IMR-90 (cell line): Measurements from ENCODE around the gene ATF6B. TPM values are rescaled to one million over a fixed set of nuclear protein-coding genes. Genes with fewer than 3 reads are reported as not detected.

Experiments used
- ATAC-seq: fragments of 200-7000 bp; cut with Tn5 transposase; 2 replicates; pipeline ENCODE4 v1.9.1; 2020; ENCODE audit warnings: low read depth, mild to moderate bottlenecking, moderate library complexity
- BruUV-seq: library from RNA; stranded (reverse); fragments of 400-500 nt; replicated peaks from 2 replicates; lab custom pipeline; 2021; lab: Mats Ljungman, UMichigan
- CTCF ChIA-PET: fragments of 300-600 bp; formaldehyde crosslinking; extraction: SDS; loops from one replicate; lab custom pipeline; 2021; ENCODE audit warnings: antibody characterized with exemption; lab: Yijun Ruan, JAX
- POLR2A ChIA-PET: fragments of 300-600 bp; sonication (Branson Sonifier 250); formaldehyde crosslinking; loops from one replicate; lab custom pipeline; 2022; ENCODE audit warnings: antibody characterized with exemption; ENCODE audit not compliant: unreplicated experiment; lab: Charles Lee
- DNase-seq: peaks from one replicate; pipeline ENCODE4 v3.0.0; 2013
- H2AFZ ChIP-seq: replicated peaks from 2 replicates; pipeline ENCODE3; 2013; ENCODE audit warnings: low read length, mild to moderate bottlenecking; ENCODE audit not compliant: poor library complexity
- H2AK5ac ChIP-seq: 2 replicates; pipeline ENCODE4 v1.6.1; 2013; ENCODE audit warnings: low read depth, low read length, inconsistent platforms
- H2AK9ac ChIP-seq: replicated peaks from 2 replicates; pipeline ENCODE3; 2013; ENCODE audit warnings: mild to moderate bottlenecking, low read depth, low read length, moderate library complexity; ENCODE audit not compliant: poor library complexity
- H2BK120ac ChIP-seq: 2 replicates; pipeline ENCODE4 v1.6.1; 2013; ENCODE audit warnings: low read depth, low read length, inconsistent platforms
- H2BK15ac ChIP-seq: 3 replicates; pipeline ENCODE4 v1.6.1; 2013; ENCODE audit warnings: low read depth, low read length, inconsistent platforms
- H2BK20ac ChIP-seq: 2 replicates; pipeline ENCODE4 v1.6.1; 2013; ENCODE audit warnings: low read depth, mild to moderate bottlenecking, inconsistent platforms, low read length, moderate library complexity
- H2BK5ac ChIP-seq: 2 replicates; pipeline ENCODE4 v1.6.1; 2013; ENCODE audit warnings: mild to moderate bottlenecking, low read depth, low read length, inconsistent platforms; ENCODE audit not compliant: poor library complexity, severe bottlenecking
- H3K14ac ChIP-seq: replicated peaks from 2 replicates; pipeline ENCODE4 v1.6.1; 2013; ENCODE audit warnings: low read depth, low read length, inconsistent platforms
- H3K18ac ChIP-seq: 2 replicates; pipeline ENCODE4 v1.6.1; 2013; ENCODE audit warnings: low read depth, low read length, control low read depth
- H3K23ac ChIP-seq: 2 replicates; pipeline ENCODE4 v1.6.1; 2013; ENCODE audit warnings: low read depth, low read length, inconsistent platforms
- H3K27ac ChIP-seq: 2 replicates; pipeline ENCODE4 v1.5.1; 2013; ENCODE audit warnings: mild to moderate bottlenecking, control low read depth, low read length; ENCODE audit not compliant: insufficient read depth
- H3K27me3 ChIP-seq: 2 replicates; pipeline ENCODE4 v1.6.1; 2013; ENCODE audit warnings: low read length; ENCODE audit not compliant: control insufficient read depth, insufficient read depth
- H3K36me3 ChIP-seq: 2 replicates; pipeline ENCODE4 v1.6.1; 2013; ENCODE audit warnings: low read length, mixed read lengths; ENCODE audit not compliant: control insufficient read depth, insufficient read depth
- H3K4ac ChIP-seq: 2 replicates; pipeline ENCODE4 v1.6.1; 2013; ENCODE audit warnings: low read depth, low read length, inconsistent platforms
- H3K4me1 ChIP-seq: 2 replicates; pipeline ENCODE4 v1.6.1; 2013; ENCODE audit warnings: low read length, mixed read lengths; ENCODE audit not compliant: control insufficient read depth, insufficient read depth
- H3K4me2 ChIP-seq: 2 replicates; pipeline ENCODE4 v1.6.1; 2013; ENCODE audit warnings: low read depth, mild to moderate bottlenecking, control low read depth, low read length, moderate library complexity
- H3K4me3 ChIP-seq: 2 replicates; pipeline ENCODE4 v1.5.1; 2013; ENCODE audit warnings: low read depth, mild to moderate bottlenecking, control low read depth, low read length, moderate library complexity; ENCODE audit not compliant: insufficient read depth
- H3K56ac ChIP-seq: 2 replicates; pipeline ENCODE4 v1.6.1; 2013; ENCODE audit warnings: low read length, inconsistent platforms; ENCODE audit not compliant: insufficient read depth; ENCODE audit errors: extremely low read depth
- H3K79me1 ChIP-seq, 2 experiments: 2 replicates each; pipeline ENCODE4 v1.6.1; 2013; ENCODE audit warnings: low read length in 2 of 2, inconsistent platforms in 1 of 2, low read depth in 1 of 2
- H3K9ac ChIP-seq: 2 replicates; pipeline ENCODE4 v1.6.1; 2013; ENCODE audit warnings: low read depth, low read length, control low read depth
- H3K9me1 ChIP-seq: 2 replicates; pipeline ENCODE4 v1.6.1; 2013; ENCODE audit warnings: low read length, inconsistent platforms; ENCODE audit not compliant: insufficient read depth
- H3K9me3 ChIP-seq: 2 replicates; pipeline ENCODE4 v1.6.1; 2013; ENCODE audit warnings: low read length; ENCODE audit not compliant: control insufficient read depth, insufficient read depth
- H4K20me1 ChIP-seq: 2 replicates; pipeline ENCODE4 v1.6.1; 2013; ENCODE audit warnings: low read length, inconsistent platforms; ENCODE audit not compliant: insufficient read depth
- H4K5ac ChIP-seq: 2 replicates; pipeline ENCODE4 v1.6.1; 2013; ENCODE audit warnings: mild to moderate bottlenecking, low read depth, low read length, control low read depth
- H4K8ac ChIP-seq, 2 experiments: 2 replicates each; pipeline ENCODE4 v1.6.1; 2013; ENCODE audit warnings: low read depth in 2 of 2, low read length in 2 of 2, control low read depth in 1 of 2, inconsistent platforms in 1 of 2
- H4K91ac ChIP-seq: 2 replicates; pipeline ENCODE4 v1.6.1; 2013; ENCODE audit warnings: low read depth, low read length, inconsistent platforms; ENCODE audit not compliant: insufficient read depth
- BHLHE40 ChIP-seq: fragments of 150-350 bp; IDR thresholded peaks from 2 replicates; pipeline ENCODE4 v1.6.1; 2016; ENCODE audit warnings: mild to moderate bottlenecking, low read depth, low read length
- CTCF ChIP-seq: conservative IDR thresholded peaks from 2 replicates; pipeline ENCODE4 v1.5.1; 2012; ENCODE audit warnings: mild to moderate bottlenecking, low read depth, low read length, improper control_type of control experiment
- ELK1 ChIP-seq: fragments of 150-350 bp; IDR thresholded peaks from 2 replicates; pipeline ENCODE4 v1.6.1; 2016; ENCODE audit warnings: low read depth, mild to moderate bottlenecking, low read length, moderate library complexity, borderline replicate concordance
- FOS ChIP-seq: fragments of 150-350 bp; IDR thresholded peaks from 2 replicates; pipeline ENCODE4 v1.6.1; 2016; ENCODE audit warnings: low read depth, low read length
- MAZ ChIP-seq: IDR thresholded peaks from 2 replicates; pipeline ENCODE4 v1.6.1; 2012; ENCODE audit warnings: low read depth, mild to moderate bottlenecking, low read length, improper control_type of control experiment, moderate library complexity, borderline replicate concordance
- RCOR1 ChIP-seq: IDR thresholded peaks from 2 replicates; pipeline ENCODE4 v1.6.1; 2012; ENCODE audit warnings: mild to moderate bottlenecking, low read length, improper control_type of control experiment; ENCODE audit not compliant: insufficient replicate concordance
- USF2 ChIP-seq: fragments of 150-350 bp; IDR thresholded peaks from 2 replicates; pipeline ENCODE4 v1.6.1; 2017; ENCODE audit warnings: mild to moderate bottlenecking, antibody characterized with exemption, low read length, low read depth
- WGBS, 2 experiments: methylation state at CpG; one replicate each; pipeline versions ENCODE4 v1.1.5 to v1.1.7; 2013; ENCODE audit warnings: missing lambda C conversion rate in 2 of 2; ENCODE audit not compliant: insufficient read length in 1 of 2; ENCODE audit errors: extremely low coverage in 2 of 2; 5-methylcytosine and 5-hydroxymethylcytosine counted together
- dilution Hi-C: fragments of 300-500 bp; cut with HindIII; formaldehyde crosslinking; loops from one replicate; pipeline ENCODE4 v1.14.3; 2018; ENCODE audit warnings: low sequenced_read_pairs; ENCODE audit not compliant: unreplicated experiment
- in situ Hi-C: fragments of 300-500 bp; cut with MboI; formaldehyde crosslinking; loops from 3 replicates; pipeline ENCODE4 v1.14.3; 2019; ENCODE audit warnings: low sequenced_read_pairs, inconsistent platforms, mixed read lengths
- intact Hi-C: fragments of 100-400 bp; cut with micrococcal nuclease; formaldehyde crosslinking; loops from 2 replicates; pipeline ENCODE4 v1.10.0; 2022
- polyA plus RNA-seq, 3 experiments: library from polyadenylated mRNA; depleted of rRNA; stranded (reverse); fragments of >200 nt; gene quantifications; 2 replicates each; pipeline ENCODE4 v1.2.3, GENCODE V29; 2012; ENCODE audit warnings: low replicate concordance in 1 of 3
- total RNA-seq: library from RNA; depleted of rRNA; stranded (reverse); fragments of >200 nt; gene quantifications from 2 replicates; pipeline ENCODE4 v1.2.3, GENCODE V29; 2012

The ATF6B gene
- total and polyA plus RNA-seq, 2 of the 4 experiments (the other 2 are of a cell fraction), result 7.9 to 69.6 TPM

GRCh38 chr6:32174416-32174815, 46.4 kb upstream of the ATF6B start:
- H3K18ac ChIP-seq, result no peak overlapping the region
- no peak overlapping the region for H2AFZ ChIP-seq
- H2BK15ac ChIP-seq, result no peak overlapping the region
- dilution Hi-C loops, result no loop called here
- H3K36me3 ChIP-seq, result peaks cover 21% of the 10 kb centered on the region
- CTCF ChIA-PET, result no interaction called here
- H3K79me1 ChIP-seq, result peaks cover 35 to 74% of the 10 kb centered on the region in 2 experiments
- intact Hi-C loops, result no loop called here
- no peak overlapping the region for H2AK5ac ChIP-seq
- H3K4me3 ChIP-seq, result no peak overlapping the region
- no peak overlapping the region for H3K4ac ChIP-seq
- H2BK20ac ChIP-seq, result no peak overlapping the region
- H3K9me1 ChIP-seq, result peaks cover 37% of the 10 kb centered on the region
- no peak overlapping the region for H2AK9ac ChIP-seq
- no peak overlapping the region for H3K27ac ChIP-seq
- POLR2A ChIA-PET, result no interaction called here
- no peak overlapping the region for H4K5ac ChIP-seq
- H3K27me3 ChIP-seq, result no peaks in the 10 kb centered on the region
- no peak overlapping the region for H3K14ac ChIP-seq
- no peak overlapping the region for H3K23ac ChIP-seq
- peaks cover 8% of the 10 kb centered on the region for H3K4me1 ChIP-seq
- no peak overlapping the region for H3K9ac ChIP-seq
- H4K8ac ChIP-seq, result no peak overlapping the region
- H3K9me3 ChIP-seq, result no peaks in the 10 kb centered on the region
- no peak overlapping the region for H4K91ac ChIP-seq
- no peak overlapping the region for H3K56ac ChIP-seq
- no peak overlapping the region for H2BK120ac ChIP-seq
- peaks cover 3% of the 10 kb centered on the region; the same call in 1 of the 2 replicates for H4K20me1 ChIP-seq
- ATAC-seq (no peak), DNase-seq (no peak)
- no TSS peak for BruUV-seq
- H3K4me2 ChIP-seq, result no peak overlapping the region
- no peak overlapping the region for H2BK5ac ChIP-seq
- in situ Hi-C loops, result loop anchor here (10.0 kb wide), 1 partner anchor 200 kb away; the partner anchor contains the start of gene DXO
- WGBS, 2 experiments, result no CpG with 5 or more reads among the region's 1 CpG
- no peak for TF ChIP-seq MAZ
- no peak for TF ChIP-seq BHLHE40
- TF ChIP-seq USF2, result no peak
- no peak for TF ChIP-seq ELK1
- no peak for TF ChIP-seq FOS
- no peak for TF ChIP-seq CTCF
- no peak for TF ChIP-seq RCOR1
